Endometrial microvascular endothelial cells (primary cell): ENCODE measurements around the gene ROBO2. TPM values are rescaled to one million over a fixed set of nuclear protein-coding genes. Genes with fewer than 3 reads are reported as not detected.

ENCODE experiments used
- in situ Hi-C: cut with HindIII; loops from 2 replicates; pipeline ENCODE4 v1.10.0; 2017; ENCODE audit warnings: low sequenced_read_pairs, low pct_unique_long_range_greater_than_20kb; ENCODE audit errors: inconsistent ontology term
- total RNA-seq: library from RNA; depleted of rRNA; stranded (reverse); fragments of >200 nt; gene quantifications from one replicate; pipeline ENCODE4 v1.2.3, GENCODE V29; 2015; ENCODE audit errors: inconsistent ontology term

ROBO2 gene
- total RNA-seq, 1 donor from 2014 or later = 0.09 TPM

GRCh38 chr3:77160931-77161497 is 121.1 kb downstream of the ROBO2 start:
- in situ Hi-C loops = no loop called here

DNA sequence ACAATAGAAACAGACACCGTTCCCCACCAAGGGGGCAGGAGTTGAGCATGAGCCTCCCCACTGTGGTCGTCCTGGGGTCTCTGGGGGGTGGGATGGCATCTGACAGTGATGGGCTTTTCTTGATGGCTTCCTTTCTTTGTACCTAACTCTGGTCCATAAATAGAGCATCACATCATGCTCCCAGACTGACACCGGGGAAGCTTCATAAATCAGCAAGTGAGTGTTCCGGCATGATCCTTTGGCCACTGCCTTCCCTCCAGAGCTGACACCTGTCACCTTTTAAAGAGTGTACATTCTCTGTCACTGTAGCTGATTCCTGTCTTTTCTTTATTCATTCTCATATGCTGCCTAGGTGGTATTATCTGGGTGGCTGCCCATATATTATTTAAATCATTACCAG is 129.9 kb downstream of the ROBO2 start:
- in situ Hi-C loops = no loop called here

GRCh38 chr3:77171026-77171425 is 131.1 kb downstream of the ROBO2 start:
- in situ Hi-C loops = no loop called here

- in situ Hi-C loops = no loop called here
These were observed 139.9 kb downstream of the ROBO2 start for GRCh38 chr3:77179762-77180161.

DNA sequence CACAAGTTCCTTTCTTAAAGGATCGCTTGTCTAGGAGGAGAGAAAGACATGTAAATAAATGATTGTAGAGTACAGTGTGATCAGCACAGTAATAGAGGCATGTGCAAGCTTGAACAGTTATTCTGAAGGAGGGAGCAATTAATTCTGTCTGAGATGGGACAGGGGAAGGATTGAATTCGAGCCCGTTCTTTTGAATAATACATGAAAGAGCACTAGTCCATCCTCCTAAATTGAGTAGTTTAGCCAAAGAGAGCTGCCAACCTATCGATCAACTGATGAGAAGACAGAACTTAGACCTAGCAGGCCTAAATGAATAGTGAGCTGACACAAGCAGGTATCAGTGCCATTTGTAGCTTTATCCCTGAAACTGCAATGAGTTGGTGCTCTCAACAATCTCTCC is 142.4 kb downstream of the ROBO2 start:
- in situ Hi-C loops = no loop called here

DNA sequence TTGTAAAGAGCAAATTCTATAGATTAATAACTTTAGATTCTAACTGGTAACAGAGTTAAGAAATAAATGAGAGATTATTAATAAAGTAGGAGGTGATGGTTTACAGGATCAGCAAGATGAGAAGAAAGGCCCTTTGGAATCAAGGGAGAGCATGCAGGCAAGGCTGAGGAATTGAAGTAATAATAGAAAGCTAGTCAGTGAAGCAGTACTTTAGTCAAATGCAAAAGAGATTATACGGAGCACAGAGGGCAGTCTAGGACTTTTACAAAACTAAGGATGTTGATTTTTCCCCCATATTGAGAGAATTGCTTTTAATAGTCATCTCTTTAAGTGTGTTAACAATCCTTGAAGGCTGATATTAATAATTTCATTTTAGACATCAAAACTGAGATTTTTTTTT is 146.4 kb downstream of the ROBO2 start:
- in situ Hi-C loops = no loop called here

DNA sequence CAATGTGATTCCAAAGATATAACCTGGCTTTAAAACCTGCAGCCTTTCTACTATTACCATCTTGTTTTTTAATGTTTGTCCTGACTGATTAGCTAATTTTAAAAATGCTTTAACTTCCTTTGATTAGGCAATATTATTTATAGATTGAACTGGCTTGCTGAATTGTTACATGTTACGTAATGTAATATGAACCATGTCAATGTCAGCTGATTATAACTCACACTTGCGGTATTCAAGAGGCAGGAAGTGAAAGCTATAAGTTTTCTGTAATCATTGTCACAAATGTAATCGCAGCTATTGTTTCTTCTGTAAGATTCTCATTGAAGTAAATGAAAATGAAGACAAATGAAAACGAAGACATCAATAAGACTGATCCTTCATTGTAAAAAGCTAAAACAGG is 146.8 kb downstream of the ROBO2 start:
- in situ Hi-C loops = no loop called here

DNA sequence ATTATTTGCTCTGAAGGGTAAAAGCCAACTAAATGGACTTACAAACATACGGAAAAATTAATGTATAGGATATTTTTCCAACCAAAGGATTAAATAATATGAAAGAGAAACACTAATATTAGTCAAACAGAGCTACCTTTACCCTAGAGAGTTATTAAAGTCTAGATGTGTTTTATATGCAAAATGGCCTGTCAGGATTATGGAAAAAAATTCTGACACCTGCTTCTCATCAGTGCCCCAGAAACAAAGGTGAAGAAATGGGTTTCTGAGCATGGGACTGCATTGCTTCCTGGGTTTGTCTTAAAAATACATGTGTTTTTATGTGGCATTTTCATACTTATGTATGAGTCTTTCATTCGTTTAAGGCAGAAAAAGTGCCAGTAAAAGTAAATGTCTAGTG is 148.3 kb downstream of the ROBO2 start:
- in situ Hi-C loops = no loop called here

GRCh38 chr3:77189258-77189657 is 149.4 kb downstream of the ROBO2 start:
- in situ Hi-C loops = no loop called here

GRCh38 chr3:77189684-77190083 is 149.8 kb downstream of the ROBO2 start:
- in situ Hi-C loops = no loop called here

GRCh38 chr3:77190374-77190773 is 150.5 kb downstream of the ROBO2 start:
- in situ Hi-C loops = no loop called here

GRCh38 chr3:77191014-77191413 is 151.1 kb downstream of the ROBO2 start:
- in situ Hi-C loops = no loop called here

DNA sequence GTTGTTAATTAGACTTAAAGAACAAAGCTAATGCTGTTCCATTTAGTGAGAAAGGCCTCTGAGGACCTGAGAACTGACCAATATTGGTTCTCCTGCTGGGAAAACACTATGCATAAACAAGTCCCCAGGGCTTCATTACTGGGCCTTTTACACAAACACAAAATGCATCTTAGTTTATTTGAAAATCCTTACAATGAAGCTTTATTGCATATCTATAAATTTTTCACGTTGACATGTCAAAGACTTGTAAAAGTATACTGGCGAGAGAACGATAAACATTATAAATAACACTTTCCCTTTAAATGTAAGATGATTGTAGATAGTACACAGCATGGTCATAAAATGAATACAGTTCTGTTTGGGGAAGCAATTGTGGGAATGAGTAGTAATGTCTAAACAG is 151.7 kb downstream of the ROBO2 start:
- in situ Hi-C loops = no loop called here

DNA sequence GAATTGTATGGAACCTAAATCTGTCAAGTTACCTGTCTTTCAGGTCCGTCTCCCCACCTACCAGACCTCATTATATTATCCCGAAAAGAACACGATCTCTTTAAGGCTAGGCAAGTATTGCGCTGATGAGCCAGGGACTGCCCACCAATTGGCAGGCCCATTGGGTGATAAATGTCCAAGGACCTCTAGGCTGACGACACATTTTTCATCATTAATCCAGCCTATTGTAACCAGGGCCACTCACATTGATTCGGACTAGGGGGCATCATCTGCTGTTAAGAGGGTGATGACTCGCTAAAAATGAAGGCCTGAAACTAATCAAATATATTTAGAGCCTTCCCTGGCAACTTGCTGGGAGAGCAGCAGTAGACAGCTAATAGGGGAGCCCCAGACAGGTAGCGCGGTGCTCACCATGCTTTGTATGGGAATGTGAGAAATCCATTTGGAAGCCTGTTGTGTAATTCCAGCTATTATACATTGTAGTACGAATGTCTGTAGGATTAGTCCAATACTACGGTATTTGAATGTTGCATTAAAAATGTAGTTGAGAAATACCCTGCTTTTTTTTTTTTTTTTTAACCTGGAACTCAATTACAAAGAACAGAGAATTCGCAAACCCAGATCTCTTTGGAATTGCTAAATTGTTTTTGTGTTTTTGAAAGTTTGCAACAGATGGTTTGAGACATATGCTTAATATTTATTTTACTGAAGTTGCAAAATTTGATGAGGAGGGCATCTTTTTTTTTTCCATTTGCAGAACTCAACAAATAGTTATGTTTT is 156.1 kb downstream of the ROBO2 start:
- in situ Hi-C loops = no loop called here

DNA sequence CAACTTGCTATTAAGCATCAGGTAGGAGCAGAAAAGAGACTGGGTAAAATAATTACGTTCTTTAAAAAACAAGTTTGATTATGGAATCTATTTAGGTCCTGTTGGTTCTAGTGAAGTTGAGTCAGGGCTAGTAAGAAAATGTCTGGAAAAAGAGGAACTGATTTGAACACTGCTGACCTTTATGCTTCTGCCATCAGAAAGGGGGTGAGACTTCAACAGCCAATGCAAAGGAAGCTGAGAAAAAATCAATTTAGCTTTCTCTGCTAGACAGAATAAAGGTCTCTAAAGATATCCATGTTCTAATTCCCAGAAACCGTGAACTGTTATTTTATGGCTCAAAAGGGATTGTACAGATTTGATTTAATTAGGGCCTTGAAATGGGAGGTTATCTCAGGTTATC is 157.5 kb downstream of the ROBO2 start:
- in situ Hi-C loops = no loop called here

GRCh38 chr3:77203851-77204250 is 164.0 kb downstream of the ROBO2 start:
- in situ Hi-C loops = no loop called here

DNA sequence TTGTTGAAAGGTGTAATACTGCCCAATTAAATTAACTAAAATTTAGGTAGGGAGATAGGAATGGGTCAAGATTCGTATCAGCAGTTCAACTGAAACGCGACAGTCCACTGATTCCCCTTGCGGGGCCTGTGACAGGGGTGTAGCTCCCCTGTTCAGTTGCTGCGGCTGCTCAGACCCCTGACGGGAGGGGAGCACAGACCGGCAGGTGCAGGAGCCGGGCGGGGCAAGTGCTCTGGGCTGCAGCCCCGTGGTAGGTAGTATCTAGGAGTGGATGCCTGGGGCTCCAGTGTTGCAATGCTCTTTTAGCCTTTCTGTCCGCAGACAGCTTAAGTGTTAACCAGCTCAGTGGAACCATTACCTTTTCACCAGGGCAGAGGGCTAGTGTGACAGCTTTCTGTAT is 164.9 kb downstream of the ROBO2 start:
- in situ Hi-C loops = no loop called here

DNA sequence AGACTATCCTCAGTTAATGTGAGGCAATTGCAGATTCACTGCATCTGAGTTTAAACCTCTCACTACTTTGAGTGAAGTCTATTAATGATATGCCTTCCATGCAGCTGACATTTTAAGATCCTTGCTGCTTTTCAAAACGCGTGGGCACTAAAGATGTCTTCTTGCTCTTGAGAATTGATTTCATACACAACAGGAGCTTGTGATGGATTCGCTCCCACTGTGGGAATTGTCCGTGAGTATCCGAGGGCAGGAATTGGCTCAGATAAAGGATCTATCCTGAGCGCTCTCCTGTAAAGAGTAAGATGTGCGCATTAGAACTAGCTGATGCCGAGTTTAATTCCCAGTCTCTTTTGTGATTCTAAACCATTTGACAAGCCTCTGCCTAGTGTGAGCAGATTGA is 167.9 kb downstream of the ROBO2 start:
- in situ Hi-C loops = no loop called here

- in situ Hi-C loops = no loop called here
These were observed 182.8 kb downstream of the ROBO2 start for GRCh38 chr3:77222701-77223100.

DNA sequence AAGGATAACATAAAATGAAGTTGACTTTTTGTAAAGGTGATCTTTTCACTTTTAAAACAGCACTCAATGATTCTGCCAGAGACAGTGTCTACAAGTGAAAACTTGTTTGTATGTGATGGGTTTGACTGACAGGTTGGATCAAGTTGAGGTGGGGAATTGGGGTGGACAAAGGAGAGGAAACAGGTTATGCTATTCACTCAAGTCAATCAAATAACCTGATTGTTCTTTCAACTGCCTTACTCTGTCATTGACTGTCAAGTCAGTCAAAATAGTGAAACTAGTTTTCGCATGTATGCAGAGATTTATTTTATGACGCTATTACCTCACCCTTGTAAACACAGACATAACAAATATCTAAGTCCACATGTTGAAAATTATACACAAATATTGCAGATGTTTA is 187.7 kb downstream of the ROBO2 start:
- in situ Hi-C loops = no loop called here

DNA sequence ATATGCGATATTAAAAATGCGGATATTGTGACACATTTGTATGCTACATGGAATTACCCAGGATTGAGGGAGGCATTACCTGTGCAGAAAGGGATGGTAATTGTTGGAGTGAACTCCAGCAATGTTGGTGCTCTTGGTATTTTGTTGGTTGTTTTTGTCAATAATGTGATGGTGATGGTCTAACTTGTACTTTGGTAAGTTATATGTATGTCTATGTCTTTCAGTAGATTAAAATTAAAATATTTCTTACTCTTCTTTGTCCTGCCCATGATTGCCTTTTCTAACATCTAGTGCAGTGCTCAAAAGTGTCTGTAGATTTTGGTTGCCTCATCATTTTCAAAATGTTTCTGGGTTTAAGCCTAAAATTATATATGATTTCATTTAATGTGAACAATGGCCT is 192.7 kb downstream of the ROBO2 start:
- in situ Hi-C loops = no loop called here
